Cerebellar nuclear complex (tissue), 1 donor: Measurements from ENCODE around the gene ATP6V1F.

Experiments
- DNase-seq, 2 experiments: peaks; one replicate each; lab custom pipeline; 2025; lab: John Stamatoyannopoulos, UW

Gene ATP6V1F

DNA sequence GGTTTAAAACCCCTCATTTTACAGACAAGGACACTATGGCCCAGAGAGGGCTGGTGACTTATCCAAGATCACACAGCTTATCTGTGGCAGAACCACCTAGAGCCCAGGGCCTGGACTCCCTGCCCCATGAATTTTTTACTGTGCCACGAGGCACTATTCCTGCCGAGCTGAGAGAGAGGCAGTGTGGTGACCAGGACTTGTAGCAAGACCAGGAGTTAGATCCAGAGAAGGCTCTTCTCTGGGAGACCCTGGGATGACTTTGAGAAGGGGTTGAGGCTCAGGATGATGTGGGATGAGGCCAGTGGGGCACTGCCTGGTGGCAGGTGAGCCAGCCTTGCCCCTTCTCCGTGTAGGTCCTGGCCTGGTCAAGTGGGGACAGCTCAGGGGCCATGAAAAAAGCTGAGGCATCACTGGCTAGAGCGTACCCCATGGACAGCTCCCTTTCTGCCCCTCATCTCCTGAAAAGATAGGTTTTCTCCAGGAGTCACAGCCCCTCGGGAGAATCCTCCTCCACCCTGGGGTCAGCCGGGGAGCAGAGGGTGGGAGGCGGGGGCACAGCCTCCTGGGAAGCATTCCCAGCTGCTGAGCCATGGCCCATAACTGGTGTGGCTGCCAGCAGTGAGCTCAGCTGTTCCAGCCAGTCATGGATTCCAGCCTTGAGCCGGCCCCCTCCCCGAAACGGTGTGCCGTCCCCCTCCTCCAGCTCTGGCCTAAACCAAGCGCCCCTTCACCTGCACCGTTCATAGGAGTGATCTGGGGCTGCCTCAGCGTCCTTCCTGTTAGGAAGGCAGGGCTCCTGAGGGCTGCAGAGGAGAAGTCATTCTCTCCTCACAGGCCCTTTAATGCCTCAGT is 26.6 kb upstream of the ATP6V1F start:
- DNase-seq, result no peak

DNA sequence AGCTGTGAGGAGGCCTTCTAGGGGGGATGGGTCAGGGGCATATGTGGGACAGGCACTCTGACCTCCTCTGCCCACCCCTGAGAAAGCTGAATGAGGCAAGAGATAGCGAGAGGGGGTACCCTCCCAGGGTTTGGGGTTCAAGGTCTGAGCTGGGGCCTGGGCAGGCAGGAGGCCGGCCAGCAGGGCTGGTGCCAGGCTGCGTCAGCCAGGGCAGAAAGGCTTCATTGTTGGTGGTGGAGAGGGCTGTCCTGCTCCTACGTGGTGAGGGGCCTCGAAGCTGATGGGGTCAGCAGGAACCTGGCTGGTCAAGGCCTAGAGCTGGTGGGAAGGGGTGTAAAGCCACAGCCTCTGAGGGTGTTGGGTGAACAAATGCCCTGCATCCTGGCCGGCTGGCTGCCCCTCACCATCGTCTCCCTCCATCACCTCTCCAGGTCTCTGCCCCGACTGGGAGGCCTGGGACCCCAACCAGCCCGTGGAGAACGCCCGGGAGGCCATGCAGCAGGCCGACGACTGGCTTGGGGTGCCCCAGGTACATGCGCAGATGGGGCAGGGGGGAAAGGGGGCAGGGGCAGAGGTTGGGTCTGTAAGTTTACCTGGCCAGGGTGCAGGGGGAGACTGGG is 25.8 kb upstream of the ATP6V1F start:
- DNase-seq, result no peak

DNA sequence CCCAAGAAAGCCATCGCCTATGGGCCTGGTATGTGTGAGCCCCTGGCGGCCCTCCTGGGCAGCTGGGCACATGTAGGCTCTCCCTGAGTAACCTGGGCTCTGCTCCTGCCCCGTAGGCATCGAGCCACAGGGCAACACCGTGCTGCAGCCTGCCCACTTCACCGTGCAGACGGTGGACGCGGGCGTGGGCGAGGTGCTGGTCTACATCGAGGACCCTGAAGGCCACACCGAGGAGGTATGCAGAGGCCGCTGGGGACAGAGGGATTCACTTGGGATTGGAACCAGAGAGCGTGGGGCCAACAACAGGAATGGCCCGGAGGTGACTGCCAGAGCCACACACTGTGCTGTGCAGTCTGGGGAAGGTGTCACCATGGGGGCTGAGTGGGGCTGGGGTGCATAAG is 25.1 kb upstream of the ATP6V1F start:
- no peak for DNase-seq

GRCh38 chr7:128838109-128838779 is 24.4 kb upstream of the ATP6V1F start:
- no peak for DNase-seq

DNA sequence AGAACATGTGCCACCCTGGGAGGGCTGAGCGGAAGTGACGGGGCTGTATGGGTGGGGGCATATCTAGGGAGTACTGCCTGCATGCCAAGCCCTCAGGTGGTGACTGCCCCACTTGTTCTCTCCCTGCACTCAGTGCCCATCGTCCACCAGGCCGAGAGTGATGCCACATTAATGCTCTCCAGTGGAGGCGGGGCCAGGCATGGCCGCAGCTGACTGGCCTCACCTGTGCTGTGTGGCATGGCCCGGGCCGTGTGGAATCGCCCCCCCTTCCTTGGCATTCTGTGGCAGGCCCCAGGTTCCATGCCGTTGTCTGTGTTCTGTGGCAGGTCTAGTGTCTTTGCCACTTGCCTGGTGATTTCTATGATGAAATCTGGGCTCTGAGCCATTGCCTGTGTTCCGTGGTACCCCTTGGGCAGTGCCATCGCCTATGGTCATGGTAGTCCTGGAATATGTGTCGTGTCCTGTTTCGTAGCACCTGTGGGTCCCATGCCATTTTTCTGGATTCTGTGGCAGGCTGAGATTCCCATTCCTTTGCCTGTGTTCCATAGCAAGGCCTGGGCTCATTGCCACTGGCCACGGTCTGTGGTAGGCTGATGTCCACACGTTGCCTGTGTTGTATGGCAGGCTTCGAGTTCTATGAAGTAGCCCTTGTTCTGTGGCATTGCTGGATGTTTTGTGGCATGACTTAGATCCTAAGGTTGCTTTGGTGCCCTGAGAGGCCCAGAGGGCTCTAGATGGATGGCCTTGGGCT is 23.5 kb upstream of the ATP6V1F start:
- DNase-seq, result no peak

GRCh38 chr7:128839751-128840177 is 22.9 kb upstream of the ATP6V1F start:
- DNase-seq, result no peak

DNA sequence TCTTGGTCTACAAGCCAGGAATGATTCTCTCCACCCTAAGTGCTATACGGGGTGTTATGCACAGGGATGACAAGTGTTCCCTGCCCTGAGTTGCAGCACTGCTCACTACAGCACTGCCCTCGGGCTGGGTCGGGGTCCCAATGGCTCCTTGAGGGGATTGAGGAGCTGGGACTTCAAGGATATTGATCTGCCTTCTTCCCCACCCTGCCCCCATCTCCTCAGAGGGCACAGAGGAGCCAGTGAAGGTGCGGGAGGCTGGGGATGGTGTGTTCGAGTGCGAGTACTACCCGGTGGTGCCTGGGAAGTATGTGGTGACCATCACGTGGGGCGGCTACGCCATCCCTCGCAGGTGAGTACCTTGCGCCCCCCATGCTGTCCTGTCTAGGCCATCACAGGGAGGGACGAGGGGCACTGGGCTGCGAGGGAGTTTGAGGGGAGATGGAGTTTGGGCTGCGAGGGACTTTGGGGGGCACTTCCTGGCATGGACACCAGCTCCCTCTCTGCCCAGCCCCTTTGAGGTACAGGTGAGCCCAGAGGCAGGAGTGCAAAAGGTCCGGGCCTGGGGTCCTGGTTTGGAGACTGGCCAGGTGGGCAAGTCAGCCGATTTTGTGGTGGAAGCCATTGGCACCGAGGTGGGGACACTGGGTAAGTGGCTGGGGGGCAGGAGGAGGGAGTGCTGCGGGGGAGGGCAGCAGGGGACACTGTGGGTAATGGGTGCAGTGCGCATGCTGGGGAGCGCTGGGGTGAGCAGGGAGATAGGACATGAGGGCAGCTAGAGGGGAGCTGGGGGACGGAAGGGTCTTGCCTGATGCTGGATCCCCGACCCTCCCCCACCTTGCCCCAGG is 22.1 kb upstream of the ATP6V1F start:
- DNase-seq, result no peak

- no peak for DNase-seq
Measured at GRCh38 chr7:128841171-128841690, 21.4 kb upstream of the ATP6V1F start.

- DNase-seq, result no peak
Measured at GRCh38 chr7:128841921-128842673, 20.6 kb upstream of the ATP6V1F start.

DNA sequence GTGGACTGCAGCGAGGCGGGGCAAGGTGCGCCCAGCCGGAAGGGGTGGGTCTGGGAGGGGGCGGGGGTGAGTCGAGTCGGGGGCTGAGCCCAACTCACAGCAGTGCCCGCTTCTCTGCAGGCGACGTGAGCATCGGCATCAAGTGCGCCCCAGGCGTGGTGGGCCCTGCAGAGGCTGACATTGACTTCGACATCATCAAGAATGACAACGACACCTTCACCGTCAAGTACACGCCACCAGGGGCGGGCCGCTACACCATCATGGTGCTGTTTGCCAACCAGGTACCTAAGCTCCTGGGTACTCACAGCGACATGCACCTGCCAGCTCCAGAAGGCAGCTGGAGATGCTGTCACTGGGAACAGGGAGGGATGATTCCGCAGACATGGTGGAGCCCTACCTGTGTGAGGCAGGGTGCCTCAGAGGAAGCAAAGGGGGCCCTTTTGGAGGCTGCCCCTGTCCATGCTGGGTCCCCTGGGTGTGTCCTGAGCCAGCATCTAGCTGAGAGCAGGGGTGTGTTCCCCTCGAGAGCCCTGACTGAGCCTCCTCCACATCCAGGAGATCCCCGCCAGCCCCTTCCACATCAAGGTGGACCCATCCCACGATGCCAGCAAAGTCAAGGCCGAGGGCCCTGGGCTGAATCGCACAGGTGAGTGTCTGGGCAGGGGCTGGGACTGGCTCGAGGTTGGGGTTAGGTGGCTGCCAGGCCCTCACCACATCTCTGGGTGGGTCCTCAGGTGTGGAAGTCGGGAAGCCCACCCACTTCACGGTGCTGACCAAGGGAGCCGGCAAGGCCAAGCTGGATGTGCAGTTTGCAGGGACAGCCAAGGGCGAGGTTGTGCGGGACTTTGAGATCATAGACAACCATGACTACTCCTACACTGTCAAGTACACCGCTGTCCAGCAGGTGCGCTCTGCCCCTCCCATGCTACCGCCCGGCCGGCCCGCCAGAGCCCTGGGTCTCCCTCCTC is 19.7 kb upstream of the ATP6V1F start:
- DNase-seq, result no peak

DNA sequence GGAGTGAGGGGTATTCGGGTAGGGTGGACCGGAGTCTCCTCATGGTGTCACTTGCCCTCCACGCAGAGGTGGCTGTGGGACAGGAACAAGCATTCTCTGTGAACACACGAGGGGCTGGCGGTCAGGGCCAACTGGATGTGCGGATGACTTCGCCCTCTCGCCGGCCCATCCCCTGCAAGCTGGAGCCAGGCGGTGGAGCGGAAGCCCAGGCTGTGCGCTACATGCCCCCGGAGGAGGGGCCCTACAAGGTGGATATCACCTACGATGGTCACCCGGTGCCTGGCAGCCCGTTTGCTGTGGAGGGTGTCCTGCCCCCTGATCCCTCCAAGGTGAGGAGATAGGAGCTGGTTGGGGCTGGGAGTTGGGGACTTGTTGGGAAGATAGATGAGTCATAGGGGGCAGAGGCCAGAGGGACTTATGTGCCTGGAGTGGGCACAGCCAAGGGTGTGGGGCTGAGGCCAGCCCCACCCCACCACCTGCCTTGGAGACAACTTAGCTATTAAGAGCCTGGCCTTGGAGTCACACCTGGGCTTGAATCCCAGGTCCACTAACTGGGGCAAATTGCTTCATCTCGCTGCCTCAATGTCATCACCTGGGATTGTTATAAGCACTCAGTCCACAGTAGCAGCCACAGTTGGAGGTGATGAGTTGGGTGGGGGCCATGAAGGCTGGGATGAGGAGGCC is 18.6 kb upstream of the ATP6V1F start:
- DNase-seq, result no peak

DNA sequence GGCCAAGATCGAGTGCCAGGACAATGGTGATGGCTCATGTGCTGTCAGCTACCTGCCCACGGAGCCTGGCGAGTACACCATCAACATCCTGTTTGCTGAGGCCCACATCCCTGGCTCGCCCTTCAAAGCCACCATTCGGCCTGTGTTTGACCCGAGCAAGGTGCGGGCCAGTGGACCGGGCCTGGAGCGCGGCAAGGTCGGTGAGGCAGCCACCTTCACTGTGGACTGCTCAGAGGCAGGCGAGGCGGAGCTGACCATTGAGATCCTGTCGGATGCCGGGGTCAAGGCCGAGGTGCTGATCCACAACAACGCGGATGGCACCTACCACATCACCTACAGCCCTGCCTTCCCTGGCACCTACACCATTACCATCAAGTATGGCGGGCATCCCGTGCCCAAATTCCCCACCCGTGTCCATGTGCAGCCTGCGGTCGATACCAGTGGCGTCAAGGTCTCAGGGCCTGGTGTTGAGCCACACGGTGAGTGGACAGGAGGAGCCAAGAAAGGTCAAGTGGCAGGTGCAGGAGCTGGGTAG is 17.8 kb upstream of the ATP6V1F start:
- no peak for DNase-seq

DNA sequence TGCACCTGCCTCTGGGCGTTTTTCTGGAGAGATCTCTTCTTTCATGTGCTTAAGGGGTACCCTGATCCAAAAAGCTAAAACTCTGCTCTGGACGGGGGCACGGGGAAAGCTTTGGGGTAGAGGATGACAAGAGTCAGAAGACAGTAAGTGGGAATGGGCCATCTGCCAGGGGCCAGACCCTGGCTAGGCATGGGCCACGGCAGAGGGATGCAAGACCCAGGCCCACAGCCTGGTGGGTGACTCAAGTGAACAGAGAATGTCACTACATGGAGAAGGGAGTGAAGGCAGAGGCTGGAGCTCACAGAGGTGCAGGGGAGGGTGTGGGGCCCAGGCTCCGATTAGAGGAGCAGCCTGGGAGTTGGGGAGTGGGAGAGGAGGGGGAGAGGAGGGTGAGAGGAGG is 17.2 kb upstream of the ATP6V1F start:
- DNase-seq, result no peak

DNA sequence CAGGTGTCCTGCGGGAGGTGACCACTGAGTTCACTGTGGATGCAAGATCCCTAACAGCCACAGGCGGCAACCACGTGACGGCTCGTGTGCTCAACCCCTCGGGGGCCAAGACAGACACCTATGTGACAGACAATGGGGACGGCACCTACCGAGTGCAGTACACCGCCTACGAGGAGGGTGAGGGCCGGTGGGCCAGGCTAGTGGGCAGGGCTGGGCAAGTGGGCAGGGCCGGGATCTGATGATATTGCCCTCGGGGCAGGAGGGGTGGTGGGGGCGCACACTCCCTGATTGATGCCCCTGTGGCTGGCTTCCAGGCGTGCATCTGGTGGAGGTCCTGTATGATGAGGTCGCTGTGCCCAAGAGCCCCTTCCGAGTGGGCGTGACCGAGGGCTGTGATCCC is 16.7 kb upstream of the ATP6V1F start:
- DNase-seq, result no peak

GRCh38 chr7:128846781-128847444 is 15.7 kb upstream of the ATP6V1F start:
- DNase-seq, result no peak

DNA sequence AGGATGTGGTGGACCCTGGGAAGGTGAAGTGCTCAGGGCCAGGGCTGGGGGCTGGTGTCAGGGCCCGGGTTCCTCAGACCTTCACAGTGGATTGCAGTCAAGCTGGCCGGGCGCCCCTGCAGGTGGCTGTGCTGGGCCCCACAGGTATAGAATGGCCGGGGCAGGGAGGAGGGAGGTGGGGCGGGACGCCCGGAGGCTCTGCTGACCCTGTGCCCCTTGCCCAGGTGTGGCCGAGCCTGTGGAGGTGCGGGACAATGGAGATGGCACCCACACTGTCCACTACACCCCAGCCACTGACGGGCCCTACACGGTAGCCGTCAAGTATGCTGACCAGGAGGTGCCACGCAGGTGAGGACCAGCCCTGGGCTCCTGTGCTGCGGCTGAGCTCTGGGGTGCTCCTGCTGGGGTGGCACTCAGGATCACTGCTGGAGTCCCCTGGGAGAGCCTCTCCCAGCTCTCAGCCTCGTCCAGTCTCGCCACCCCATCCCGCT is 14.9 kb upstream of the ATP6V1F start:
- no peak for DNase-seq
